GM06990 (cell line): ENCODE data around the gene PNPLA8.
"Not testable (repeated sequence)": the region's sequence is repeated elsewhere in the genome, so short reads cannot be mapped to it uniquely, and the experiment has no call there.

Experiments used
- DNase-seq: peaks from one replicate; pipeline ENCODE4 v3.0.0-alpha.2; 2011; ENCODE audit not compliant: insufficient read length; ENCODE audit errors: extremely low read depth
- H3K27me3 ChIP-seq: replicated peaks from 2 replicates; pipeline ENCODE4 v1.6.0; 2011; ENCODE audit warnings: low read length; ENCODE audit not compliant: control insufficient read depth, insufficient read depth
- H3K36me3 ChIP-seq: 2 replicates; pipeline ENCODE4 v1.5.1; 2011; ENCODE audit warnings: low read length; ENCODE audit not compliant: control insufficient read depth, insufficient read depth
- H3K4me3 ChIP-seq: replicated peaks from 2 replicates; pipeline ENCODE4 v1.5.1; 2011; ENCODE audit warnings: low read depth, mild to moderate bottlenecking, control low read depth, low read length
- TF ChIP-seq, protein P1 (sequence below): IDR thresholded peaks from 2 replicates; pipeline ENCODE4 v1.5.1; 2011; ENCODE audit warnings: low read length, control low read depth, mild to moderate bottlenecking, inconsistent platforms; ENCODE audit not compliant: insufficient read depth, poor library complexity, severe bottlenecking

Gene PNPLA8

DNA sequence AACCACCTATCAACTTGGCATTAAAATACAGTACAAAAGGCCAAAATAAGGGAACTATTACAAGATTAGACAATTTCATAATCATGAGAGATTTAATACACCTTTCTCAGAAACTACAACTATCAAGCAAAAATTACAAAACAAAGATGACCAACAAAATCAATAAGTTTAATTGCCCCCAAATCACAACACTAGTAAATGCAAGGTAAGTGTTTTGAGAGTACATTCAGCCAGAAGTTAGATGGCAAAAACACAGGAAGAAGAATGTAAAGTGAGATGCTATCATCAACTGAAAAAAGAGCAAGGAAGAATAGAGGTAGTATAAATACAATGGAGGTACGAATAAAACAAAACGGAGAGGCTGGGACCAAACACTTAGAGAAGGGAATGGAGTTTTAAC lies 3.2 kb downstream of the PNPLA8 start:
- H3K4me3 ChIP-seq: no peak overlapping the region
- H3K27me3 ChIP-seq: no peaks in the 10 kb centered on the region
- no peak for DNase-seq
- TF ChIP-seq, protein P1, sequence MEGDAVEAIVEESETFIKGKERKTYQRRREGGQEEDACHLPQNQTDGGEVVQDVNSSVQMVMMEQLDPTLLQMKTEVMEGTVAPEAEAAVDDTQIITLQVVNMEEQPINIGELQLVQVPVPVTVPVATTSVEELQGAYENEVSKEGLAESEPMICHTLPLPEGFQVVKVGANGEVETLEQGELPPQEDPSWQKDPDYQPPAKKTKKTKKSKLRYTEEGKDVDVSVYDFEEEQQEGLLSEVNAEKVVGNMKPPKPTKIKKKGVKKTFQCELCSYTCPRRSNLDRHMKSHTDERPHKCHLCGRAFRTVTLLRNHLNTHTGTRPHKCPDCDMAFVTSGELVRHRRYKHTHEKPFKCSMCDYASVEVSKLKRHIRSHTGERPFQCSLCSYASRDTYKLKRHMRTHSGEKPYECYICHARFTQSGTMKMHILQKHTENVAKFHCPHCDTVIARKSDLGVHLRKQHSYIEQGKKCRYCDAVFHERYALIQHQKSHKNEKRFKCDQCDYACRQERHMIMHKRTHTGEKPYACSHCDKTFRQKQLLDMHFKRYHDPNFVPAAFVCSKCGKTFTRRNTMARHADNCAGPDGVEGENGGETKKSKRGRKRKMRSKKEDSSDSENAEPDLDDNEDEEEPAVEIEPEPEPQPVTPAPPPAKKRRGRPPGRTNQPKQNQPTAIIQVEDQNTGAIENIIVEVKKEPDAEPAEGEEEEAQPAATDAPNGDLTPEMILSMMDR: no peak
- H3K36me3 ChIP-seq: no peaks in the 10 kb centered on the region

DNA sequence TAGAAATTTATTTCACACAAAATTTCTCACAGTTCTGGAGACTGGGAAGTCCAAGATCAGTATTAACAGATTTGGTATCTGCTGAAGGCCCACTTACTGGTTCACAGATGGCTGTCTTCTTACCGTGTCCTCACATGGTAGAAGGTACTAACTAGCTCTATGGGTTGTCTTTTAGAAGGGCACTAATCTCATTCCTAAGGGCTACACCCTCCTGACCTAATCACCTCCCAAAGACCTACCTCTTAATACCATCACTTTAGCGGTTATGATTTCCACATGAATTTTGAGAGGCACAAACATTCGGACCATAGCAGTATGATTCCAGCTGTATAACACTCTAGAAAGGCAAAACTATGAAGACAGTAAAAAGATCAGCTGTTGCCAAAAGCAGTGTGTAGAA lies 8.0 kb downstream of the PNPLA8 start:
- Histone ChIP-seq H3K27me3 (no peaks in the 10 kb centered on the region), H3K36me3 (peaks cover 2% of the 10 kb centered on the region), H3K4me3 (no peak overlapping the region)
- TF ChIP-seq, protein P1: no peak
- DNase-seq: no peak

DNA sequence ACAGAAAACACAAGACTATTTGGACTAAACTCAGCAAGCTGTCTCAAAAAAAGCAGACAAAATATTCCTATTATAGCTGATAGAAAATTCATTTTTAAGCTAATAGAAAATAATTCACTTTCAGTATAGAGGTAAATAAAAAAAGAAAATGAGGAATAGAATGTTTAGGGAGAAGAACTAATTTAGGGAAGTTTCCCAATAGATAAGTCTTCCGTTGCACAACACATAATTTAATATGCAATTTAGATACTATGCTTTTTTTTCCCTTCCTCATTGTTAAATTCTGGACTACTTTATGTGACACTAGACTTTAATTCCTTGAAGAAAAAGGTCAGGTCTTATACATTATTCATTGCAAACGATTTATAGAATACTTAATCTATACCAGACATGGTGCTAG lies 10.3 kb downstream of the PNPLA8 start:
- no peaks in the 10 kb centered on the region for H3K27me3 ChIP-seq
- TF ChIP-seq, protein P1: no peak
- no peak overlapping the region for H3K4me3 ChIP-seq
- H3K36me3 ChIP-seq: peaks cover 2% of the 10 kb centered on the region
- DNase-seq: no peak

DNA sequence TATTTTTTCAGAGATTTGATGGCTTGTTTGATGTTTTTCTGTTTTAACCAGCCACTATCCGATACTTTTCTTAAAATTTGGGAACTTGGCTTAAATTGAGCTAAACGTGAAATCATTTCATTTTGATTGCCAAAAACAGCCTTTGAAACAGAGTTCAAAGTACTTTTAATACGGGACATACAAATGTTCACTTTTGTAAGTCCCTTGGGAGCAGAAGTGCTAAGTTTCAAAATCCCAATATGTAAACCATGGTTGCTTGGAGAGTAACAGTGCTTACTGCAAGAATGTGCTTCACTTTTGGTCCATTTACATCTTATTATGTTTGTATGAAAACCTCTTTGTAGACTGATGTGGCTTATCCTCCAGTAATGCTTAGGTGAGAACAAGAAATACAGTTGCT lies 10.9 kb downstream of the PNPLA8 start:
- DNase-seq: no peak
- H3K4me3 ChIP-seq: no peak overlapping the region
- H3K36me3 ChIP-seq: peaks cover 2% of the 10 kb centered on the region
- TF ChIP-seq, protein P1: no peak
- no peaks in the 10 kb centered on the region for H3K27me3 ChIP-seq

DNA sequence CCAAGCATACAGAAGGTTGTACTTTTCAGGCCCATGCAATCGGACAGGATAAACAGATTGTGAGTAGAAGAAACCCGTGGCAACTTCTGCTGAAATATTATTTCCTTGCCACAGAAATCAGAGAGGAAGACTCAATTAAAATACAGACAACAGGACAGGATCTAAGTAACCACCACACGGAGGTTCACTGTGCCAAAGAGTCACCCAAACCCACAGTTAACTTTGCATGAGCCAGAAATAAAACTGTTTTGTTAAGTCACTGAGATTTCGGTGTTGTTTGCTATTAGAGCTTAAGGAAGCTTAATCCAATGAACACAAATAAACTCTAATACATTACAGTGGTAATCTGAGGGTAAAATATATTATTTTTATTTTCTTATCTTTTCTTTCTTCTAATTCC lies 14.0 kb downstream of the PNPLA8 start:
- DNase-seq: no peak
- TF ChIP-seq, protein P1: no peak
- H3K36me3 ChIP-seq: no peaks in the 10 kb centered on the region; the same call in none of the 2 replicates
- no peak overlapping the region for H3K4me3 ChIP-seq
- no peaks in the 10 kb centered on the region for H3K27me3 ChIP-seq

DNA sequence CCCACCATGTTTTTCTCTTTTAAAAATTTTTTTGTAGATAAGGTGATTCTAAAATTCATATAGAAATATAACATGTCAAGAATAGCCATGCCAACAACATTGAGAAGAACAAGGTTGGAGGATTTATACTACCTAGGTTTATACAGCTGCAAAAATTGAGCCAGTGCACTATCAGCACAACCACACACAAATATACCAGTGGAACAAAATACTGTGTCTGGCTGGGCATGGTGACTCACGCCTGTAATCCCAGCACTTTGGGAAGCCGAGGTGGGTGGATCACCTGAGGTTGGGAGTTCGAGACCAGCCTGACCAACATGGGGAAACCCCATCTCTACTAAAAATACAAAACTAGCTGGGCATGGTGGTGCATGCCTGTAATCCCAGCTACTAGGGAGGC lies 21.4 kb downstream of the PNPLA8 start:
- H3K27me3 ChIP-seq, H3K36me3 ChIP-seq, H3K4me3 ChIP-seq, DNase-seq: not testable (repeated sequence)
